B cell (primary cell): Measurements from ENCODE around the gene PLD5. TPM values are rescaled to one million over a fixed set of nuclear protein-coding genes. Genes with fewer than 3 reads are reported as not detected.
"Not testable (repeated sequence)": the region's sequence is repeated elsewhere in the genome, so short reads cannot be mapped to it uniquely, and the experiment has no call there.

Experiments used
- ATAC-seq: fragments of 200-7000 bp; cut with Tn5 transposase; one replicate; pipeline ENCODE4 v1.10.0; 2021; ENCODE audit warnings: low read depth, mild to moderate bottlenecking, moderate number of reproducible peaks, moderate library complexity
- CTCF ChIA-PET: fragments of 350-600 bp; sonication (Branson Sonifier 250); formaldehyde crosslinking; loops from one replicate; lab custom pipeline; 2021; ENCODE audit warnings: antibody characterized with exemption, inconsistent platforms; lab: Charles Lee
- POLR2A ChIA-PET: fragments of 350-600 bp; sonication (Branson Sonifier 250); formaldehyde crosslinking; loops from one replicate; lab custom pipeline; 2021; ENCODE audit warnings: antibody characterized with exemption; lab: Charles Lee
- DNase-seq: peaks from one replicate; pipeline ENCODE4 v3.0.0; 2013
- H2AFZ ChIP-seq: 2 replicates; pipeline ENCODE4 v1.6.1; 2012; ENCODE audit warnings: mild to moderate bottlenecking, low read depth, low read length; ENCODE audit not compliant: insufficient read depth, poor library complexity, severe bottlenecking
- H3K27ac ChIP-seq, 2 donors: 1 replicate in 1 of 2; 2 replicates in 1 of 2; pipeline ENCODE4 v1.5.1; 2012 to 2013; ENCODE audit warnings: low read length in 2 of 2, mild to moderate bottlenecking in 2 of 2, moderate library complexity in 1 of 2
- H3K27me3 ChIP-seq, 4 experiments: fragments of 200-600 bp in 1 of 4; sonication (generic) in 1 of 4; replicated peaks in 1 of 4; 1 replicate in 2 of 4; 2 replicates in 2 of 4; pipeline versions ENCODE4 v1.6.1 to v1.7.0; 2013 to 2016; ENCODE audit warnings: low read length in 3 of 4, mild to moderate bottlenecking in 2 of 4, mixed read lengths in 1 of 4, moderate library complexity in 1 of 4; ENCODE audit not compliant: insufficient read depth in 4 of 4, control insufficient read depth in 3 of 4; ENCODE audit errors: control extremely low read depth in 1 of 4
- H3K36me3 ChIP-seq, 2 experiments: replicated peaks in 1 of 2; 1 replicate in 1 of 2; 2 replicates in 1 of 2; pipeline versions ENCODE4 v1.6.1 to v1.7.1; 2013; ENCODE audit warnings: low read length in 1 of 2; ENCODE audit not compliant: insufficient read depth in 2 of 2, control insufficient read depth in 1 of 2; ENCODE audit errors: control extremely low read depth in 1 of 2, extremely low read depth in 1 of 2
- H3K4me1 ChIP-seq, 2 donors: fragments of 200-600 bp in 1 of 2; sonication (generic) in 1 of 2; 1 replicate in 1 of 2; 2 replicates in 1 of 2; pipeline versions ENCODE4 v1.5.1 to v1.6.1; 2013 to 2017; ENCODE audit warnings: low read length in 2 of 2; ENCODE audit not compliant: control insufficient read depth in 2 of 2, insufficient read depth in 2 of 2
- H3K4me2 ChIP-seq: replicated peaks from 2 replicates; pipeline ENCODE3; 2012; ENCODE audit warnings: mild to moderate bottlenecking, low read depth, low read length; ENCODE audit not compliant: poor library complexity, severe bottlenecking
- H3K4me3 ChIP-seq, 5 experiments: fragments of 200-600 bp in 1 of 5; sonication (generic) in 1 of 5; 1 replicate in 3 of 5; 2 replicates in 2 of 5; pipeline versions ENCODE4 v1.5.1 to v1.7.0; 2011 to 2016; ENCODE audit warnings: low read length in 4 of 5, mild to moderate bottlenecking in 4 of 5, low read depth in 2 of 5, control low read depth in 1 of 5, moderate library complexity in 1 of 5; ENCODE audit not compliant: insufficient read depth in 1 of 5; ENCODE audit errors: control extremely low read depth in 1 of 5, extremely low read depth in 1 of 5
- H3K79me2 ChIP-seq: fragments of 200-600 bp; sonication (generic); one replicate; pipeline ENCODE4 v1.6.0; 2016; ENCODE audit warnings: low read length; ENCODE audit not compliant: control insufficient read depth, insufficient read depth
- H3K9ac ChIP-seq: fragments of 200-600 bp; sonication (generic); 2 replicates; pipeline ENCODE4 v1.6.1; 2017; ENCODE audit warnings: mild to moderate bottlenecking, low read length, moderate library complexity
- H3K9me3 ChIP-seq, 3 donors: one replicate each; pipeline versions ENCODE4 v1.6.1 to v1.7.1; 2013; ENCODE audit warnings: low read length in 2 of 3; ENCODE audit not compliant: control insufficient read depth in 2 of 3, insufficient read depth in 1 of 3; ENCODE audit errors: control extremely low read depth in 1 of 3
- H4K20me1 ChIP-seq: 2 replicates; pipeline ENCODE4 v1.6.0; 2012; ENCODE audit warnings: mild to moderate bottlenecking, low read length; ENCODE audit not compliant: insufficient read depth, control insufficient read depth, poor library complexity, severe bottlenecking
- H3K27ac Mint-ChIP-seq: one replicate; pipeline ENCODE4 v1.8.0; 2021; ENCODE audit warnings: mixed read lengths
- H3K27me3 Mint-ChIP-seq: one replicate; pipeline ENCODE4 v1.8.0; 2021; ENCODE audit warnings: mixed read lengths
- H3K4me1 Mint-ChIP-seq: one replicate; pipeline ENCODE4 v1.8.0; 2021; ENCODE audit warnings: mixed read lengths
- H3K4me3 Mint-ChIP-seq: one replicate; pipeline ENCODE4 v1.8.0; 2021; ENCODE audit warnings: mixed read lengths
- H3K9me3 Mint-ChIP-seq: one replicate; pipeline ENCODE4 v1.8.0; 2022; ENCODE audit warnings: mixed read lengths; ENCODE audit not compliant: insufficient read depth
- EZH2 ChIP-seq: IDR thresholded peaks from 2 replicates; pipeline ENCODE4 v1.6.1; 2012; ENCODE audit warnings: borderline replicate concordance, low read depth, mild to moderate bottlenecking, moderate library complexity, low read length; ENCODE audit not compliant: insufficient read depth, poor library complexity, severe bottlenecking
- WGBS: methylation state at CpG from one replicate; pipeline ENCODE4 v1.1.5; 2013; ENCODE audit warnings: missing lambda C conversion rate; ENCODE audit not compliant: insufficient coverage; 5-methylcytosine and 5-hydroxymethylcytosine counted together
- intact Hi-C: fragments of 100-400 bp; cut with micrococcal nuclease; formaldehyde crosslinking; loops from one replicate; pipeline ENCODE4 v1.10.0; 2022
- polyA plus RNA-seq: library from polyadenylated mRNA; depleted of rRNA; stranded (reverse); fragments of >200 nt; gene quantifications from 2 replicates; pipeline ENCODE4 v1.2.3, GENCODE V29; 2012
- total RNA-seq, 2 donors: library from RNA; stranded (reverse); fragments of 120-200 nt in 1 of 2; gene quantifications; 1 replicate in 1 of 2; 2 replicates in 1 of 2; pipeline versions ENCODE4 v1.2.3 to v1.2.4, GENCODE V29; 2013 to 2022
- TF ChIP-seq, protein P1 (sequence below): fragments of 200-600 bp; IDR thresholded peaks from one replicate; pipeline ENCODE4 v1.8.0; 2022; ENCODE audit warnings: antibody characterized with exemption, mild to moderate bottlenecking

Gene PLD5
- total and polyA plus RNA-seq, 2 donors (not counting 1 experiment from before 2014, with no cell fraction given), result 0.37 to 1.9 TPM

DNA sequence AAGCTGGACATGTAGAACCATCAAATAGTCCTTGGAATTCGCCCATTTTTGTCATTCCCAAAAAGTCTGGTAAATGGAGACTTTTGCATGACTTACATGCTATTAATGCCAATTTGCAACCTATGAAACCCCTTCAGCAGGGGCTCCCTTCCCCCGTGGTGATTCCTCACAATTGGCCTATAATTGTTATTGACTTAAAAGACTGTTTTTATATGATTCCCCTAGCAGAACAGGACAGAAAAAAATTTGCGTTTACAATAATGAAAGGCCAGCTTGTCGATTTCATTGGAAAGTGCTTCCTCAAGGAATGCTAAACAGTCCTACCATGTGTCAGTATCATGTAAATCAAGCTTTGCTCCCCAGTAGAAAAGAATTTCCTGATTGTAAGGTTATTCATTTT lies 311.5 kb downstream of the PLD5 start:
- H3K4me3 Mint-ChIP-seq, H3K27me3 ChIP-seq, H3K27me3 Mint-ChIP-seq, H3K4me1 Mint-ChIP-seq, H3K9ac ChIP-seq, H3K4me1 ChIP-seq, H3K27ac Mint-ChIP-seq, CTCF ChIA-PET, H3K9me3 Mint-ChIP-seq, intact Hi-C loops, H3K27ac ChIP-seq, H4K20me1 ChIP-seq, H2AFZ ChIP-seq, H3K36me3 ChIP-seq, H3K4me3 ChIP-seq, H3K9me3 ChIP-seq, DNase-seq, ATAC-seq, POLR2A ChIA-PET, H3K79me2 ChIP-seq, H3K4me2 ChIP-seq: not testable (repeated sequence)
- WGBS, result no CpG with 5 or more reads among the region's 4 CpGs

DNA sequence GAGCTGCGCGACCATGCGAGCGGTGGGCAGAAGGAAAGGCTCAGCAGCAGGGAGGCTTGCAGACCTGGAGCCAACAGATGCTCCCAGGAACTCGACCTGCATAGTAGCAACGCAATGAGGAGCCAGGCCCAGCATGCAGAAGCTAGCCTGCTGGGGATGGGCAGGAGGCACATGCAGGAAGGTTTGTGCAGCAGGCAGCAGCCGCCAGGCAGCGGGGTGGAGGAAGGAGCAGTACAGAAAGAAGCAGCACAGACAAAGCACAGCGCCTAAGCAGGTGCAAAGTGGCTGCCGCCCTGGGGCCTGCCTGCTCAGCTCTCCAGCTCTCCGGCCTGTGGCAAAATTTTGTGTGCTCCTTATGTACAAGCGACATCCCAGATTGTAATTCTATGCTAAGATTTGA lies 312.1 kb downstream of the PLD5 start:
- no peak overlapping the region for H2AFZ ChIP-seq
- CTCF ChIA-PET, result interaction anchor here (1.2 kb wide), 1 partner anchor 10 kb away, joined by 3 read pairs; no protein-coding TSS in a partner anchor
- no peaks in the 10 kb centered on the region for H3K27me3 ChIP-seq
- WGBS, result 53% methylated on average over 8 of the region's 12 CpGs
- H3K9ac ChIP-seq, result no peak overlapping the region
- no peak overlapping the region for H3K4me3 Mint-ChIP-seq
- no peaks in the 10 kb centered on the region for H3K79me2 ChIP-seq
- H4K20me1 ChIP-seq, result no peaks in the 10 kb centered on the region
- DNase-seq (no peak), ATAC-seq (no peak)
- no peaks in the 10 kb centered on the region for H3K27me3 Mint-ChIP-seq
- no peaks in the 10 kb centered on the region for H3K4me1 ChIP-seq
- no peak overlapping the region for H3K27ac ChIP-seq
- peaks cover 0 to 5% (median 0%) of the 10 kb centered on the region in 3 donors for H3K9me3 ChIP-seq
- H3K36me3 ChIP-seq, result no peaks in the 10 kb centered on the region
- no peak overlapping the region for H3K27ac Mint-ChIP-seq
- peaks cover 2% of the 10 kb centered on the region for H3K9me3 Mint-ChIP-seq
- intact Hi-C loops, result no loop called here
- no peak overlapping the region for H3K4me3 ChIP-seq
- POLR2A ChIA-PET, result no interaction called here
- H3K4me2 ChIP-seq, result no peak overlapping the region
- H3K4me1 Mint-ChIP-seq, result no peaks in the 10 kb centered on the region
- TF ChIP-seq EZH2, result no peak
- TF ChIP-seq, protein P1, sequence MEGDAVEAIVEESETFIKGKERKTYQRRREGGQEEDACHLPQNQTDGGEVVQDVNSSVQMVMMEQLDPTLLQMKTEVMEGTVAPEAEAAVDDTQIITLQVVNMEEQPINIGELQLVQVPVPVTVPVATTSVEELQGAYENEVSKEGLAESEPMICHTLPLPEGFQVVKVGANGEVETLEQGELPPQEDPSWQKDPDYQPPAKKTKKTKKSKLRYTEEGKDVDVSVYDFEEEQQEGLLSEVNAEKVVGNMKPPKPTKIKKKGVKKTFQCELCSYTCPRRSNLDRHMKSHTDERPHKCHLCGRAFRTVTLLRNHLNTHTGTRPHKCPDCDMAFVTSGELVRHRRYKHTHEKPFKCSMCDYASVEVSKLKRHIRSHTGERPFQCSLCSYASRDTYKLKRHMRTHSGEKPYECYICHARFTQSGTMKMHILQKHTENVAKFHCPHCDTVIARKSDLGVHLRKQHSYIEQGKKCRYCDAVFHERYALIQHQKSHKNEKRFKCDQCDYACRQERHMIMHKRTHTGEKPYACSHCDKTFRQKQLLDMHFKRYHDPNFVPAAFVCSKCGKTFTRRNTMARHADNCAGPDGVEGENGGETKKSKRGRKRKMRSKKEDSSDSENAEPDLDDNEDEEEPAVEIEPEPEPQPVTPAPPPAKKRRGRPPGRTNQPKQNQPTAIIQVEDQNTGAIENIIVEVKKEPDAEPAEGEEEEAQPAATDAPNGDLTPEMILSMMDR, result no peak
